GM18520 (cell line): ENCODE results near the gene GFI1.
"Not testable (repeated sequence)": the region's sequence is repeated elsewhere in the genome, so short reads cannot be mapped to it uniquely, and the experiment has no call there.

Experiments used
- ATAC-seq: cut with Tn5 transposase; IDR thresholded peaks from one replicate; pipeline ENCODE4 v1.9.1; 2021; ENCODE audit not compliant: unreplicated experiment

The GFI1 gene

GRCh38 chr1:92466683-92467352 lies 19.9 kb downstream of the GFI1 start:
- no peak for ATAC-seq

- ATAC-seq, result no peak
These were observed 21.5 kb downstream of the GFI1 start for GRCh38 chr1:92465256-92465647.

GRCh38 chr1:92464588-92465255 lies 22.0 kb downstream of the GFI1 start:
- ATAC-seq, result no peak

GRCh38 chr1:92461364-92462097 lies 25.2 kb downstream of the GFI1 start:
- ATAC-seq, result no peak

- no peak for ATAC-seq
These were observed 26.8 kb downstream of the GFI1 start for GRCh38 chr1:92459871-92460320.

GRCh38 chr1:92458146-92458545 lies 28.6 kb downstream of the GFI1 start:
- no peak for ATAC-seq

GRCh38 chr1:92447976-92448375 lies 38.7 kb downstream of the GFI1 start:
- no peak for ATAC-seq

- no peak for ATAC-seq
These were observed 39.6 kb downstream of the GFI1 start for GRCh38 chr1:92447033-92447681.

- ATAC-seq, result no peak
These were observed 40.2 kb downstream of the GFI1 start for GRCh38 chr1:92446546-92446945.

- no peak for ATAC-seq
These were observed 40.9 kb downstream of the GFI1 start for GRCh38 chr1:92445865-92446264.

GRCh38 chr1:92444351-92444750 lies 42.4 kb downstream of the GFI1 start:
- no peak for ATAC-seq

GRCh38 chr1:92443893-92444292 lies 42.8 kb downstream of the GFI1 start:
- ATAC-seq, result no peak

GRCh38 chr1:92442351-92442750 lies 44.4 kb downstream of the GFI1 start:
- no peak for ATAC-seq

- ATAC-seq, result no peak
These were observed 44.9 kb downstream of the GFI1 start for GRCh38 chr1:92441697-92442342.

- ATAC-seq, result no peak
These were observed 45.4 kb downstream of the GFI1 start for GRCh38 chr1:92441316-92441696.

- no peak for ATAC-seq
These were observed 47.4 kb downstream of the GFI1 start for GRCh38 chr1:92439291-92439690.

- not testable (repeated sequence) for ATAC-seq
These were observed 52.2 kb downstream of the GFI1 start for GRCh38 chr1:92434572-92434971.

GRCh38 chr1:92430030-92430429 lies 56.7 kb downstream of the GFI1 start:
- no peak for ATAC-seq

GRCh38 chr1:92425617-92426016 lies 61.1 kb downstream of the GFI1 start:
- no peak for ATAC-seq
